Measurements from ENCODE around the gene PATJ.
"Not testable (repeated sequence)": the region's sequence is repeated elsewhere in the genome, so short reads cannot be mapped to it uniquely, and the experiment has no call there.

The PATJ gene

GRCh38 chr1:62177621-62178020 lies 435.3 kb downstream of the PATJ start:
- no peak overlapping the region for H3K27ac ChIP-seq (replicated peaks)
- no peak for DNase-seq (ENCODE audit: low read depth in 1 of 2, low spot score in 1 of 2)
- H3K4me3 ChIP-seq (replicated peaks; ENCODE audit: insufficient read depth, low read length) = no peak overlapping the region
- H3K27me3 ChIP-seq (ENCODE audit: insufficient read depth, poor library complexity, severe bottlenecking) = no peaks in the 10 kb centered on the region
- TF ChIP-seq CTCF (IDR thresholded peaks at IDR 0.05; ENCODE audit: insufficient read depth, low read length) = no peak
- TF ChIP-seq REST (IDR thresholded peaks at IDR 0.05; ENCODE audit: insufficient replicate concordance, low read depth) = no peak
- TF ChIP-seq SPI1 (IDR thresholded peaks at IDR 0.05; ENCODE audit: borderline replicate concordance, low read depth) = no peak
- no peak for TF ChIP-seq GABPA (IDR thresholded peaks at IDR 0.05; ENCODE audit: low read depth)
- TF ChIP-seq POLR2AphosphoS5 (IDR thresholded peaks at IDR 0.05; ENCODE audit: low read depth) = no peak

GRCh38 chr1:62178372-62178771 lies 436.1 kb downstream of the PATJ start:
- H3K27me3 ChIP-seq (ENCODE audit: insufficient read depth, poor library complexity, severe bottlenecking) = no peaks in the 10 kb centered on the region
- no peak overlapping the region for H3K27ac ChIP-seq (replicated peaks)
- TF ChIP-seq POLR2AphosphoS5 (IDR thresholded peaks at IDR 0.05; ENCODE audit: low read depth) (no peak), CTCF (IDR thresholded peaks at IDR 0.05; ENCODE audit: insufficient read depth, low read length) (no peak), GABPA (IDR thresholded peaks at IDR 0.05; ENCODE audit: low read depth) (no peak), SPI1 (IDR thresholded peaks at IDR 0.05; ENCODE audit: borderline replicate concordance, low read depth) (no peak), REST (IDR thresholded peaks at IDR 0.05; ENCODE audit: insufficient replicate concordance, low read depth) (no peak)
- no peak for DNase-seq (ENCODE audit: low read depth in 1 of 2, low spot score in 1 of 2)
- H3K4me3 ChIP-seq (replicated peaks; ENCODE audit: insufficient read depth, low read length) = no peak overlapping the region

- DNase-seq (ENCODE audit: low read depth in 1 of 2, low spot score in 1 of 2); H3K27me3 ChIP-seq (ENCODE audit: insufficient read depth, poor library complexity, severe bottlenecking); H3K27ac ChIP-seq (replicated peaks); H3K4me3 ChIP-seq (replicated peaks; ENCODE audit: insufficient read depth, low read length): not testable (repeated sequence)
Measured at GRCh38 chr1:62180054-62180453, 437.8 kb downstream of the PATJ start.

GRCh38 chr1:62180639-62181038 lies 438.4 kb downstream of the PATJ start:
- Histone ChIP-seq H3K4me3 (replicated peaks; ENCODE audit: insufficient read depth, low read length) (no peak overlapping the region), H3K27ac (replicated peaks) (no peak overlapping the region), H3K27me3 (ENCODE audit: insufficient read depth, poor library complexity, severe bottlenecking) (no peaks in the 10 kb centered on the region)
- TF ChIP-seq SPI1 (IDR thresholded peaks at IDR 0.05; ENCODE audit: borderline replicate concordance, low read depth) (no peak), REST (IDR thresholded peaks at IDR 0.05; ENCODE audit: insufficient replicate concordance, low read depth) (no peak), CTCF (IDR thresholded peaks at IDR 0.05; ENCODE audit: insufficient read depth, low read length) (no peak), GABPA (IDR thresholded peaks at IDR 0.05; ENCODE audit: low read depth) (no peak), POLR2AphosphoS5 (IDR thresholded peaks at IDR 0.05; ENCODE audit: low read depth) (no peak)
- no peak for DNase-seq (ENCODE audit: low read depth in 1 of 2, low spot score in 1 of 2)

Measured in HL-60 (cell line).